CD4-positive, alpha-beta T cell treated with Interleukin-6 for 4 hours (primary cell): ENCODE measurements around the gene NOL11.
"Not testable (repeated sequence)": the region's sequence is repeated elsewhere in the genome, so short reads cannot be mapped to it uniquely, and the experiment has no call there.

ENCODE experiments used
- DNase-seq: peaks from one replicate; pipeline ENCODE4 v3.0.0-alpha.2; 2020; ENCODE audit warnings: mixed read lengths

The NOL11 gene

DNA sequence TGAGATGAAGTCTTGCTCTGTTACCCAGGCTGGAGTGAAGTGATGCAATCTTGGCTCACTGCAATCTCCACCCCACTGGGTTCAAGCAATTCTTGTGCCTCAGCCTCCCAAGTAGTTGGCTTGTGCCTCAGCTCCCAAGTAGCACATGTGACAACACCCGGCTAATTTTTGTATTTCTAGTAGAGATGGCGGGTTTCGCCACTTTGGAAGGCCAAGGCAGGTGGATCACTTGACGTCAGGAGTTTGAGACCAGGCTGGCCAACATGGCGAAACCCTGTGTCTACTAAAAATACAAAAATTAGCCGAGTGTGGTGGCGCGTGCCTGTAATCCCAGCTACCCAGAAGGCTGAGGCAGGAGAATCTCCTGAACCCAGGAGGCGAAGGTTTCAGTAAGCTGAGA, 39.0 kb downstream of the NOL11 start:
- not testable (repeated sequence) for DNase-seq

DNA sequence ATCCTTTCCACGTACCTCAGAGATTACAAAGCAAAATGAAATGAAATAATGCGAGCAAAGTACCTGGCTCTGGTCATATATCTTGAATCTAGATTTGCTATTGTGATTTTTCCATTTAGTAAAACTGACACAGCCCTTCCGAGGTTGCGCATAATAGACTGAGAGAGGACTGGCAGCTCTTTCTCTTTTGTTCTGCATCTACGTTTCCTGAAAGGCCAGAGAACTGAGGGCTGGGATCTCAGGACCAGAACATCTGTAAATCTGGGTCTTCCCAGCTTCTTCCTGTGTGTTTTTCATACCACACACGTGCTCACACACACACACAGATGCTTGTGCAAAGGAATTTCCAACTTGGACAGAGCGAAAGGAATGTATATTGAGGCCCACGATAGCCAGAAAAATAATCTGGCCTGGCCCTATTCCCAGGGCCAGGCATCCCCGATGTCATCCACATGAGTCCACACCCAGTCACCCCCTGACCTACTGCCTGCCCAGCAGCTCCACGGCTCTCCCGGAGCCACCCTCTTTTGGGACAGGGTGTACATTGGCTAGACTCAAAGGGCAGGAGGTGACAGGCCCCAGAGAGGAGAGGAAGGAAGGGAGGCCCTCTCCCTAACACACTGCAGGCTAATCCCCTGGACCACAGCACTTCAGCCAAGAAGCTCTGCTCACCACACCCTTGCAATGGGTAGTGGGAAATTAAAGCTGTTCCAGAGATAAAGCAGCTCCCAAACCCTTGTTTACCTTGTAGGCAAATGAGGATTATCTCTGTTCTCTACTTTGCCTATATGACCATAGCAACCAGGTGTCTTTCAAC, 41.8 kb downstream of the NOL11 start:
- DNase-seq = no peak

DNA sequence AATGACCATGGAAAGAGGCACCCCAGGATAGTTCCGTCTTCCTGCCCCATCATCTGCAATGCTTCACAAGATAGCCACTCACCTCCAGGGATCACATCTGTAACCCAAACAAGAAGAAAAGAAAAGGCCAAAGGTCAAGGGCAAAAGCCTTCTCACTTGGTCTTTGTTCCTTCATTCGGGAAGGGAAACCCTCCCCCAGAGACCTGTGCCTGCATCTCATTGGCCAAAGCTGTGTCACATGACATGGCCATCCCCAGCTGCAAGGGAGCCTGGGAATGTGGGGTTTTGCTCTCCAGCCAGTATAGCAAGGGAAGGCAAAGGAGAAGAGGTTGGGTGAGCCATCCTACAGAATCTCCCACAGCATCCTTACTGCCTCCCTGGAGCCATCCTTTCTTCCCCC, 47.9 kb downstream of the NOL11 start:
- DNase-seq = no peak

DNA sequence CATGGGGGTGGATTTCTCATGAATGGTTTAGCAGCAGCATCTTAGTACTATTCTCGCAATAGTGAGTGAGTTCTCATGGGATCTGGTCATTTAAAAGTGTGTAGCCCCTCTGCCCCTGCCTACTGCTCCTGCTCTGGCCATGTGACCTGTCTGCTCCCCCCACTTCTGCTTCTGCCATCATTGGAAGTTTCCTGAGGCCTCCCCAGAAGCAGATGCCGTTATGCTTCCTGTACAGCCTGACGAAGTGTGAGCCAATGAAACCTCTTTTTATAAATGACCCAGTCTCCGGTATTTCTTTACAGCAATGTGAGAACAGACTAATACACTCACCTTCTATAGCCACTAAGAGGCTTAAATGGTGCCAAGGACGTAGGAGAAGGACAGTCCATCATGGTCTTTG, 51.5 kb downstream of the NOL11 start:
- no peak for DNase-seq

DNA sequence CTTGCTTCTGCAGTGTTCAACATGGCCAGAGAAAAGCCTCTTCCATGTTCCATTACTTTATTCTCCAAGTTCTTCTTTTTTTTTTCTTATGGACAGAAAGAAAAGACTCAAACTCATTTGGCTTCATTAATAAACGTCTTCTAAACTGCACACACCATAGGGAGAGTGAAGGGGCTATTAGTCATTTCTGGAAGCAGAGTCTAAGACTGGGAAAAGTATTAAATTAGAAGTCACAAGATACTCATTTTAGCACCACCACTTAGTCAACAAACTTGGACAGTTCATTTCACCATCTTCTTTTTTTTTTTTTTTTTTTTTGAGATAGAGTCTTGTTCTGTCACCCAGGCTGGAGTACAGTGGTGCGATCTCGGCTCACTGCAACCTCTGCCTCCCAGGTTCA, 52.8 kb downstream of the NOL11 start:
- DNase-seq = no peak

DNA sequence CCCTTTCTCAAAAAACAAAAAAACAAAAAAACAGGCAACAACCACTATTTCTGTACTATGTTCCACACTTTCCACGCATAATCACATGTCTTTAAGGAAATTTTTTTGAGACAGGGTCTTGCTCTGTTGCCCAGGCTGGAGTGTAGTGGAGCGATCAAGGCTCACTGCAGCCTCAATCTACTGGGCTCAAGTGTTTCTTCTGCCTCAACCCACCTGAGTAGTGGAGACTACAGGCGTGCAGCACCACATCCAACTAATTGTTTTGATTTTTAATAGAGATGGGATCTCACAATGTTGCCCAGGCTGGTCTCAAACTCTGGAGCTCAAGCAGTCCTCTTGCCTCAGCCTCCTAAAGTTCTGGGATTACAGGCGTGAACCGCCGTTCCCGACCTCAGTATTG, 54.9 kb downstream of the NOL11 start:
- DNase-seq = no peak

DNA sequence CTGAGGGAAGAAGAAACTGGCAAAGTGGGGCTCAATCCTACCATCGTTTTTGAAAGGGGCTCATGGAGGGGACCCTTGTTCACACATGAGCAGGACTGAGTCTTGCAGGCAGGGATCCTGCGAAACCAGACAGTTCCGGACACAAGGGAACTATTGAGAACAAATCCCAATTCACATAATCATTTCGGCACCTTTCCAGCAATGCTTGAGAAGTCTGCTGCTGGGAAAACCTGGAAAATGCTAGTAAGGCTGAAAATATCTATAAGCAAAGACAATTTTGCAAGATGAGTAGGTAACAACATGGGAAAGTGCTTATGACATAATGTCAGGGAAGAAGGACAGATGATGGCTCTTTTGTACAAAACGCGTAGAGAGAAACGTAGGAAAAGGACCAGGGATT, 55.5 kb downstream of the NOL11 start:
- no peak for DNase-seq

DNA sequence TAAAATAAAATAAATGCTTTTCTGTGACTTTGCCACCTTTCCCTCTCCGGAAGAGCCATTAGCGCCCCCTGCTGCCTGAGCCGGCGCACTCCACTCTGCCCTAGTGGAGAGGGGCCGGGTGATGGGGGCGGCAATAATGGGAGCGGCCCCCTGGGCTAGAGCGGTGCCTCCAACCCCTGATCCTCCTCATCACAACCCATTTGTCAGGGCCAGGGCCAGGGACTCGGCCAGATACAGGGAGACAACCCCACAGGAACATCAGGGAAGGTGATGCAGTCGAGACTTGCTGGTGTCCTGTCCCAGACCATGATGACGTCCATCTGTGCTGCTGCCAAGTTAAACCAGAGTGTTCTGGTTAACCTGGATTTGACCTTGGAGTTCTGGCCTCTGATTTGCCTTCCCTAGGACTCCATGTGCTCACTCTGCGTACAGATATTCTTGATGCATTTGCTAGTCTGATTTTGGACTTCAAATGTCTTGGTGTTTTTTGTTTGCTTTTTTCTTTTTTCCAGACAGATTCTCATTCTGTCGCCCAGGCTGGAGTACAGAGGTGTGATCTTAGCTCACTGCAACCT, 61.4 kb downstream of the NOL11 start:
- DNase-seq = peak; percentile 46

DNA sequence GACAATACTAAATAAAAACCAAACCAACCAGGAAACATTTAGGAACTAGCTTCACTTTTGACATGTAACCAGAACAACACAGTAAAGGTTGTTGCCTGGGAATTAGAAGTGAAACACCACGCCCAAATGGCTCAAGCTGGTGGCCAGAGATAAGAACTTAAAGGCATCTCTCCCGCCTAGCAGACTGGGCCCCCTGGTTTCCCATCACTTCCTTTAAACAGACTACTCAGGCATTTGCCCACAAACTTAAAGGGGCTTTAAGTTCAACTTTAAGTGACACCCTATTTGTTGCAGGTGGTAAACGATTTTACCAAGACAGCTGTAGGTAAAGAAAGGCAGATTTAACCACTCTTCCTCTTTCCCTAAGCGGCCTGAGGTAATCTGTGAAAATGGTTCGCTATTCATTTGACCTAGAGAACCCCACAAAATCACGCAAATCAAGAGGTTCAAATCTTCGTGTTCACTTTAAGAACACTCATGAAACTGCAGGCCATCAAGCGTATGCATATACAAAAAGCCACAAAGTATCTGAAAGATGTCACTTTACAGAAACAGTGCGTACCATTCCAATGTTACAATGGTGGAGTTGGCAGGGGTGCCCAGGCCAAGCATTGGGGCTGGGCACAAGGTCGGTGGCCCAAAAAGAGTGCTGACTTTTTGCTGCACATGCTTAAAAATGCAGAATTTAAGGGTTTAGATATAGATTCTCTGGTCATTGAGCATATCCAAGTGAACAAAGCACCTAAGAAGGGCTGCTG, 66.8 kb downstream of the NOL11 start:
- DNase-seq = no peak

DNA sequence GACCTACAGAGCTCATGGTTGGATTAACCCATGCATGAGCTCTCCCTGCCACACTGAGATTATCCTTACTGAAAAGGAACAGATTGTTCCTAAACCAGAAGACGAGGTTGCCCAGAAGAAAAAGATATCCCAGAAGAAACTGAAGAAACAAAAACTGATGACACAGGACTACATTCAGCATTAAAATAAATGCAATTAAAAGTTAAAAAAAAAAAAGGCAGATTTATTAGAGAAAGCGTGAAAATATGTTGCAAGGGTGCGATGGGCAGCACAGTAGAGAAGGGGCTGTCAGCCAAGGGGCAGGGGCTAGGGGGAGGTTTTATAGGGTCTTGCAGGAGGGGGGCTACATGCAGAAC, 67.4 kb downstream of the NOL11 start:
- no peak for DNase-seq

DNA sequence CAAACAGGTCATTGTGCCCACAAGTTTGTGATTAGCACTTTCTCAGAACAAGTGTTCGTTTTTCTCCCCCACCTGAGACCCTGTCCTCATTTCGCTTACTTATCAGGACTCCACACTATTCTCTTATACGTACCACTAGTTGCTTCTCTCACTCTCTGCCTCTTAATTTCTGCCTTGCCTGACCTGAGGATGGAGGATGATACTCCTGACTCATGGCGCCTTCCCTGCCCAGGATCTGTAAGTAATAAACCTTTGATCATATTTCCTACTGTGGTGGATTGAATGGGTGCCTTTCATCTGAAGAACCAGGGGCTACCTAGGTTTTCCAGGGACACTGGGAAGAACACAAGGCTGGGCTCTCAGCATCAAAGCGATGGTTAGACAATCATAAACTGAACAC, 67.8 kb downstream of the NOL11 start:
- DNase-seq = no peak
